Peyer's patch (tissue), 4 donors: ENCODE results near the gene CLMP. TPM values are rescaled to one million over a fixed set of nuclear protein-coding genes. Genes with fewer than 3 reads are reported as not detected.
A peak's percentile ranks its signal among the peaks of the same experiment; 100 is the strongest.
"Not testable (repeated sequence)": the region's sequence is repeated elsewhere in the genome, so short reads cannot be mapped to it uniquely, and the experiment has no call there.

Experiments used
- DNase-seq, 3 donors: peaks; one replicate each; pipeline ENCODE4 v3.0.0-alpha.2; 2017 to 2019
- H3K27ac ChIP-seq, 4 donors: fragments of 200-600 bp; sonication (generic); one replicate each; pipeline ENCODE4 v1.5.1; 2016 to 2019
- H3K27me3 ChIP-seq, 2 donors: fragments of 200-600 bp; sonication (generic); one replicate each; pipeline ENCODE4 v1.5.1; 2019
- H3K36me3 ChIP-seq, 3 donors: fragments of 200-600 bp; sonication (generic); one replicate each; pipeline ENCODE4 v1.5.1; 2016 to 2019
- H3K4me1 ChIP-seq, 4 donors: fragments of 200-600 bp; sonication (generic); one replicate each; pipeline ENCODE4 v1.5.1; 2016 to 2019
- H3K4me3 ChIP-seq, 4 donors: fragments of 200-600 bp; sonication (generic); 1 replicate in 3 of 4; 2 replicates in 1 of 4; pipeline ENCODE4 v1.5.1; 2016 to 2019; ENCODE audit warnings: mild to moderate bottlenecking in 1 of 4
- H3K9me3 ChIP-seq, 4 donors: fragments of 200-600 bp; sonication (generic); one replicate each; pipeline ENCODE4 v1.5.1; 2016 to 2019; ENCODE audit warnings: mild to moderate bottlenecking in 1 of 4
- CTCF ChIP-seq, 6 experiments: fragments of 450-650 bp in 4 of 6; fragments of 200-600 bp in 2 of 6; sonication (generic) in 1 of 6; IDR thresholded peaks; one replicate each; pipeline ENCODE4 v1.5.1; 2017 to 2019; ENCODE audit warnings: antibody characterized with exemption in 6 of 6, mild to moderate bottlenecking in 3 of 6, moderate library complexity in 1 of 6
- POLR2A ChIP-seq, 2 donors: fragments of 450-650 bp; IDR thresholded peaks; one replicate each; pipeline ENCODE4 v1.5.1; 2017; ENCODE audit warnings: antibody characterized with exemption in 2 of 2, mild to moderate bottlenecking in 2 of 2, moderate library complexity in 2 of 2
- total RNA-seq, 4 donors: library from RNA; depleted of rRNA; stranded (reverse); fragments of >200 nt; gene quantifications; one replicate each; pipeline ENCODE4 v1.1.0, GENCODE V29; 2016

Gene CLMP
- total RNA-seq, 4 donors from 2014 or later: 8.4 to 48.7 (median 13.2) TPM

- TF ChIP-seq CTCF (IDR thresholded peaks at IDR 0.05): no peak
- TF ChIP-seq POLR2A (IDR thresholded peaks at IDR 0.05): no peak
- peaks cover 0 to 13% (median 0%) of the 10 kb centered on the region in 4 donors for H3K4me1 ChIP-seq
- no peak overlapping the region for H3K4me3 ChIP-seq
- no peaks in the 10 kb centered on the region for H3K36me3 ChIP-seq
- no peaks in the 10 kb centered on the region for H3K9me3 ChIP-seq
- H3K27ac ChIP-seq: peak overlapping the region in 2 of 4 donors; percentile 9 to 56
- DNase-seq: no peak
- no peaks in the 10 kb centered on the region for H3K27me3 ChIP-seq
Measured at GRCh38 chr11:123211149-123211852, 16.3 kb upstream of the CLMP start.

- Histone ChIP-seq H3K9me3 (no peaks in the 10 kb centered on the region), H3K36me3 (no peaks in the 10 kb centered on the region), H3K4me1 (peaks cover 0 to 13% (median 0%) of the 10 kb centered on the region in 4 donors), H3K27me3 (no peaks in the 10 kb centered on the region), H3K4me3 (no peak overlapping the region), H3K27ac (peak overlapping the region in 1 of 4 donors; percentile 2)
- TF ChIP-seq CTCF (IDR thresholded peaks at IDR 0.05): no peak
- TF ChIP-seq POLR2A (IDR thresholded peaks at IDR 0.05): no peak
- DNase-seq: no peak
Measured at GRCh38 chr11:123209591-123209990, 14.5 kb upstream of the CLMP start.

- H3K4me1 ChIP-seq: peaks cover 0 to 12% (median 0%) of the 10 kb centered on the region in 4 donors
- H3K4me3 ChIP-seq: no peak overlapping the region
- TF ChIP-seq POLR2A (IDR thresholded peaks at IDR 0.05) (no peak), CTCF (IDR thresholded peaks at IDR 0.05) (no peak)
- no peaks in the 10 kb centered on the region for H3K27me3 ChIP-seq
- no peaks in the 10 kb centered on the region for H3K36me3 ChIP-seq
- DNase-seq: no peak
- no peaks in the 10 kb centered on the region for H3K9me3 ChIP-seq
- H3K27ac ChIP-seq: peak overlapping the region in 2 of 4 donors; percentile 11 to 71
Measured at GRCh38 chr11:123206791-123207434, 11.9 kb upstream of the CLMP start.

- H3K4me1 ChIP-seq: peaks cover 0 to 16% (median 0%) of the 10 kb centered on the region in 4 donors
- H3K27me3 ChIP-seq, H3K9me3 ChIP-seq, H3K36me3 ChIP-seq, H3K4me3 ChIP-seq, DNase-seq: not testable (repeated sequence)
- peak overlapping the region in 1 of 4 donors; percentile 71 for H3K27ac ChIP-seq
Measured at GRCh38 chr11:123206055-123206454, 11.0 kb upstream of the CLMP start.

GRCh38 chr11:123203934-123204333 is 8.9 kb upstream of the CLMP start:
- H3K27ac ChIP-seq: peak overlapping the region in 2 of 4 donors; percentile 46 to 59
- DNase-seq: no peak
- H3K9me3 ChIP-seq: no peaks in the 10 kb centered on the region
- peaks cover 0 to 16% (median 0%) of the 10 kb centered on the region in 4 donors for H3K4me1 ChIP-seq
- H3K4me3 ChIP-seq: no peak overlapping the region
- no peaks in the 10 kb centered on the region for H3K27me3 ChIP-seq
- no peaks in the 10 kb centered on the region for H3K36me3 ChIP-seq
- TF ChIP-seq CTCF (IDR thresholded peaks at IDR 0.05): no peak
- TF ChIP-seq POLR2A (IDR thresholded peaks at IDR 0.05): no peak

GRCh38 chr11:123203471-123203870 is 8.4 kb upstream of the CLMP start:
- TF ChIP-seq POLR2A (IDR thresholded peaks at IDR 0.05) (no peak), CTCF (IDR thresholded peaks at IDR 0.05) (no peak)
- H3K4me3 ChIP-seq: no peak overlapping the region
- no peaks in the 10 kb centered on the region for H3K9me3 ChIP-seq
- no peak for DNase-seq
- no peaks in the 10 kb centered on the region for H3K36me3 ChIP-seq
- peaks cover 0 to 16% (median 0%) of the 10 kb centered on the region in 4 donors for H3K4me1 ChIP-seq
- H3K27me3 ChIP-seq: no peaks in the 10 kb centered on the region
- peak overlapping the region in 2 of 4 donors; percentile 46 to 59 for H3K27ac ChIP-seq
